PFSK-1 (cell line): ENCODE measurements around the gene ST8SIA1.

ENCODE experiments used
- FOXP2 ChIP-seq: optimal IDR thresholded peaks from 2 replicates; pipeline ENCODE3; 2011; ENCODE audit warnings: borderline replicate concordance, control low read depth, inconsistent platforms; ENCODE audit not compliant: insufficient read depth; ENCODE audit errors: extremely low read length, extremely low read depth
- POLR2AphosphoS5 ChIP-seq: IDR thresholded peaks from 2 replicates; pipeline ENCODE4 v1.6.1; 2012; ENCODE audit warnings: low read depth, mild to moderate bottlenecking, control low read depth, low read length, moderate library complexity
- REST ChIP-seq, 2 experiments: IDR thresholded peaks; 2 replicates each; pipeline versions ENCODE4 v1.6.1 to v1.8.0; 2011 to 2012; ENCODE audit warnings: low read depth in 2 of 2, low read length in 2 of 2, control low read depth in 1 of 2, inconsistent platforms in 1 of 2, mild to moderate bottlenecking in 1 of 2, moderate library complexity in 1 of 2; ENCODE audit not compliant: insufficient read depth in 1 of 2
- SIN3A ChIP-seq: IDR thresholded peaks from 2 replicates; pipeline ENCODE4 v1.6.1; 2012; ENCODE audit warnings: mild to moderate bottlenecking, low read length, moderate library complexity, borderline replicate concordance; ENCODE audit not compliant: insufficient read depth
- TAF1 ChIP-seq: IDR thresholded peaks from 2 replicates; pipeline ENCODE4 v1.6.1; 2012; ENCODE audit warnings: low read length, control low read depth, borderline replicate concordance; ENCODE audit not compliant: insufficient read depth

- TF ChIP-seq FOXP2 (no peak), TAF1 (no peak), SIN3A (no peak), REST (IDR thresholded peaks at IDR 0.05; ENCODE audit: insufficient read depth in 1 of 2, low read depth in 2 of 2, low read length in 2 of 2) (no peak), POLR2AphosphoS5 (no peak)
These were observed 161.3 kb downstream of the ST8SIA1 start for GRCh38 chr12:22173177-22173576.
